Activated CD8-positive, alpha-beta memory T cell treated with anti-CD3 and anti-CD28 coated beads, Interleukin-2, amount 50 U/mL, for 24 hours (primary cell): ENCODE data around the gene DIPK1B.
"Not testable (repeated sequence)": the region's sequence is repeated elsewhere in the genome, so short reads cannot be mapped to it uniquely, and the experiment has no call there.

ENCODE experiments used
- DNase-seq: peaks from one replicate; pipeline ENCODE4 v3.0.0-alpha.2; 2020; ENCODE audit errors: extremely low read depth

The DIPK1B gene

GRCh38 chr9:136766410-136767120 lies 54.2 kb downstream of the DIPK1B start:
- DNase-seq = not testable (repeated sequence)

DNA sequence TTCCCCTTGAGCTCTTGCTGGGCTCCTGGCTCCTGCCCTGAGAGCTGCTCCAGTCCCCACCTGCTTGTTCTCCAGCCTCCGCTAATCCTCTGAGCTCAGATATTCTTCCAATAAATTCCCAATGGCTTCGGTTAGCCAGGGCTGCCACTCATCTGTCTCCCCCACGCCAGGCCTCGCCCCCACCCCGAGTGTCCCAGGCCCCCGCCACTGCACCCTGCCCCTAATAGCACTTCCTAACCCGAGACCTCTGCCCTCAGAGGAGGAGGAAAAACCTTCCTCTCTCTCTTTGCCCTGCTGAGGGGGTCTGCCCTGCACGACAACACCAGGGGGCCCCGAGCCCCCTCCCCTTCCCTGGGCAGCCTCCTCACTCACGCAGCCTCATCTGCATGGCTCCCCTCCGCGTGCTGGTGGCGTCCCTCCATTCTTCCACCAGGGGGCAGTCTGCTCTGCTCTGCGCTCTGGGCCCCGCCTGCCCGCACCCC lies 57.4 kb downstream of the DIPK1B start:
- DNase-seq = no peak

- no peak for DNase-seq
Measured at GRCh38 chr9:136771907-136772415, 59.6 kb downstream of the DIPK1B start.

DNA sequence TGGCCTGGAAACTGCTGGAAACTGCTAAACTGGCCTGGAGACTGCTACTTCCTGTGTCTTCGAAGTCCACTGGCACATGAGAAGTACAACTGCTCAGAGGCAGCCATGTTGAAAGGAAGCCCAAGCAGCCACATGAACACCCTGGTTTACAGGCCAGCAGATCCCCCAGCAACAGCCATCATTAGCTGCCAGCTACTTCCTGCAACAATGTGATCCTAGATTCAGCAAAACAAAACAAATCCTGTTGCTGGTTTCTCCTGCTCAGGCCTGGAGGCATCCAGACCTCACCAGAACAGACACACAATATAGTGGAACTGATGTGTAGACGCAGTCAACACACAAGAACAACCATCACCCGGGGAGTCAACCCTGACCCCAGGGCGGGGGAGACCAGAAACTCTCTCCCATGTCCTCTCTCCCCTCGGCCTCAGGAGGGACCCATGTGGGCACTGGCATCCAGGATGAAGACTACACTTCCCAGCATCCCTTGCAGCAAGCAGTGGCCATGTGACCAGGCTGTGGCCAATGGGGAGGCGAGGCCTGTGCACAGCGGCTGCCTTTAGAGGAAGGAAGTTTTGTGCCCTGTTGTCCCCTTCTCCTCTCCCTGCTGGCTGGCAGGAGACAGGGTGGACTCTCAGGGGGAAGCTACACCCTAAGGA lies 61.1 kb downstream of the DIPK1B start:
- DNase-seq = no peak
